HG02981 (cell line): Measurements from ENCODE around the gene SLC25A4.

Source experiments
- ATAC-seq: cut with Tn5 transposase; IDR thresholded peaks from one replicate; pipeline ENCODE4 v1.9.1; 2021; ENCODE audit warnings: mild to moderate bottlenecking, moderate library complexity; ENCODE audit not compliant: unreplicated experiment

SLC25A4 gene

DNA sequence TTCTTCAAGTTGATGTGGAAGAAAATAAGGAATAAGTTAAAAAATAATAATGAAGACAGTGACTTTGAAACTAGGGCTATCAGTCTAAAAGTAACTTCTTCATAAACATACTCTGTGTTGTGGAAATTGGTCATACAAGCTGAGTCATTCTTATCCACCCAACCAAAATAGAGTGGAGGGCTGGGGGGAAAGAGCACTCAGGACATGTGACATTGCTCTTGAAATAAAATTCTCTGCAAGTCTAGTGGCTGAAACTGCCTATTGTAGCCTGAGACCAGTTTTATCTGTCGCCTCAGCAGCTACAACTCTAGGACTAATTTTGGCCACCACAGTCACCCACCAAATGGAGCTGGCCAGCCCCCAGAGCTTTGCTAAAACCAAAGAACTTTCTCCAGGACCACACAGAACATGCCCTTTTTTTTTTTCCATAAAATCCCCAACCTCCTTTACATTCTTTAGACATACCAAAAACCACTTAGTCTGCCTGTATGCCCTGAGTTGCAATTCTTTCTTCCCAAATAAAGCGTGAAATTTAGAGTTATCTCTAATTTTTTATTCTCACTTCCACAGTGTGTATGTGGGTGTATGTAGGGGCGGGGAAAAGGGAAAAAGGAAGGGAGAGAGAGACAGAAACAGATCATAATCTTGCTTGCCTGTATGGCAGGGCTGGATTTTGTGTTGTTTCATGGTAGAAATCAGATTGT lies 23.0 kb upstream of the SLC25A4 start:
- no peak for ATAC-seq

- no peak for ATAC-seq
Observed at GRCh38 chr4:185120631-185120946, 22.5 kb upstream of the SLC25A4 start.

- ATAC-seq, result no peak
Observed at GRCh38 chr4:185122681-185123345, 20.3 kb upstream of the SLC25A4 start.

GRCh38 chr4:185124006-185124405 lies 19.1 kb upstream of the SLC25A4 start:
- ATAC-seq, result no peak

DNA sequence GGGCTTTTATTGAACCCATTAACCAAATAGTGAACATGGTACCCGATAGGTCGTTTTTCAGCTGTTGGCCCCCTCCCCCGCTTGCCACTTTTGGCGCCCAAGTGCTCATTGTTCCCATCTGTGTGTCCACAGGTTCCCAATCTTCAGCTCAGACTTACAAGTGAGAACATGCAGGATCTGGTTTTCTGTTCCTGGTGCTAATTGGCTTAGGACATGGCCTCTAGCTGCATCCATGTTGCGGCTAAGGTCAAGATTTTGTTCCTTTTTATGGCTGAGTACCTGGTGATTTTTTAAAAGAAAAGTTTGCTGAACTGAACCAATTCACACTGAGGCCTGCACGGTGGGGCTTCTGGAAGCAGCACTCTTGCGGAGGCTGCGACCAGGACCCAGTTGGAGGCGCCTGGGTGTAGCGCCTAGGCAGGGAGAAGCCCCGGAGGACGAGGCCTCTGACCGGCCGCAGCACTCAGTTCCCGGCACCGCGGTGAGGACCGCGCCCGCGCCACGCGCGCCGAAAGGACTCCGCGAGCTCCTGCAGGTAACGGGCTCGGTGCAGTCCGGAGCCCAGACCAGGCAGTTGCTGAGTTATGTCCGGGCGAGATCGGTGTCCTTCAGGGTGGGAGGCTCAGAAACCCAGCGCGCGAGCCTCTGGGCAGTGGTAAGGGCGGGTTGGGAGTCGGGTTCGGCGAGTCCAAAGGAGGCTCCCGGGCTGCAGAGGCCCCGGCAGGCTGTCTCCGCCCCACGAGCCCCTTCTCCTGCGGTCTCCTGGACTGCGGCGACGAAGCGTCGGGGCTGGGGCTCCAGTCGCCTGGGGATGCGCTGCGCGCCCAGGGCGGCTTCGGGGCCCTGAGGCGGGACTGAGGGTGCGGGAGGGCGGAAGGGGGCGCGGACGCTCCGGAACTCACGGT lies 15.8 kb upstream of the SLC25A4 start:
- no peak for ATAC-seq

DNA sequence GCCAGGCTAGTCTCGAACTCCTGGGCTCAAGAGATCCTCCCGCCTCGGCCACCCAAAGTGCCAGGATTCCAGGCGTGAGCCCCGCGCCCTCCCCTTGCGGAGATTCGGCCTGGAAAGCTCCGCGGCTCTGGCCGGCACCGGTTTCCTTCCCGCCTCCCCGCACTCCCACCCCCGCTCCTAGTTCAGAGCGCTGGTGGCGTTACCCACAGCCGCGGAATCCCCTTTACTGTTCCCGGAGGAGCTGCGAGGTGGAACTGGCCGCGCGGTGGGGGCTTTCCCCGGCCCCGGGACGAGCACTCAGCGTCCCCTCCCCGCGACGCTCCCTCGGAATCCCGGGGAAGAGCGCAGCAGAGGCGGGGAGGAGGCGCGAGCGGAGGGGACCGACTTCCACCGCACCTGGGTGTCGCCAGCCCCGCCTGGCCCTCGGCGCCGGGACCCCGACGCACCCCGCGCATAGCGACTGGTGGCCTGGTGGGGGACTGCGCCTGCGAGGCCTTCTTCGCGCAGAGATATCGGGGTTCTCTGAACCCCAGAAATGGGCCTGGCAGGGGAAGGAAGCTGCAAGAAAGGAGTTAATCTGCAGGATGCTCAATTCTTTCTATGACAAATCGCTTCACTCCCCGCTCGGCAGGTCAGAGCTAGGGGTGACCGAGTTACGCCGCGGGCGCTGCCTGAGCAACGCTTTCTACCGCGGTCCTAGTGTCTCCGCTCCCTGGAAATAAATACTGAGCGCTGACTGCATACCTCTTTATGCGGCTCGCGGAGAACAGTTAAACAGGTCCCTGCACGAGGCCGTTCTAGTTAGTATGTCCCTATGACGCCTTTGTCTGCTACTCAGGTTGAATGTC lies 14.6 kb upstream of the SLC25A4 start:
- peak; percentile 51 for ATAC-seq

- ATAC-seq, result no peak
Observed at GRCh38 chr4:185134307-185134869, 8.7 kb upstream of the SLC25A4 start.

- no peak for ATAC-seq
Observed at GRCh38 chr4:185137233-185137925, 5.7 kb upstream of the SLC25A4 start.

- no peak for ATAC-seq
Observed at GRCh38 chr4:185138161-185138560, 4.9 kb upstream of the SLC25A4 start.

DNA sequence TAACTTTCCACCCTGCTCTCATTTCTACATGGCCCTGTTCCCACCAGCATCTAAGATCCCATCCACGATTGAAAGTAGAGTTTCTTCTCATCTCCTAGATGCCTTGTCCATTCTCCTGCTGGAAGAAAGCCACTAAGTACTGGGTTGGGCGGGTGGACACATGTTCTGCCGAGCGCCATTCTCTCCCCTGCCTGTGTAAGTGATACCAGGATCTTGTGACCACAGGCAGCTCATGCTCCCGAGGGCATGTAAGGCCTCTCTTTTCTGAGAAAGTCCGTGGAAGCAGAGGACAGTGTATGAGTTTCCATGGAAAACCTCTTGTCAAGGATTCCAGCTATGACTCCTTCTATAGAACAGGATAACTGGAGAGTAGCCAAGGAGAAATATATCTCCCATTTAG lies 3.3 kb upstream of the SLC25A4 start:
- no peak for ATAC-seq

DNA sequence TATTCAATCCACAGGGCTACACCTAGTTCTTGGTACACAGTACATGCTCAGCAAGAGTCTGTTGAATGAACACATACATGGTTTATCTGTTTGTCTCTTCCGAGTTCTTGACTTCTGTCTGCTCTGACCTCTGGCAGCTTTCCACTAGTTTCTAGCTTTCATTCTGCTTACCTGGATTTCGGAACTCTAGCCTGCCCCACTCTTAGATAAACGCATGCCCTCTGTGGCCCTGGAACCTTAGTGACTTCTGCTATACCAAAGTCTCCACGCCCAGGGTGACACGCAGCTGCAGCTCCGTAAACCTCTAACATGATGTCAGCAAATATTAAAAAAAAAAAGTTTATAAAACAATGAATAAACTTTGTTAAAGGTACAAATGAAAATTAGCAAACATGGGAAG lies 1.3 kb upstream of the SLC25A4 start:
- ATAC-seq, result no peak

DNA sequence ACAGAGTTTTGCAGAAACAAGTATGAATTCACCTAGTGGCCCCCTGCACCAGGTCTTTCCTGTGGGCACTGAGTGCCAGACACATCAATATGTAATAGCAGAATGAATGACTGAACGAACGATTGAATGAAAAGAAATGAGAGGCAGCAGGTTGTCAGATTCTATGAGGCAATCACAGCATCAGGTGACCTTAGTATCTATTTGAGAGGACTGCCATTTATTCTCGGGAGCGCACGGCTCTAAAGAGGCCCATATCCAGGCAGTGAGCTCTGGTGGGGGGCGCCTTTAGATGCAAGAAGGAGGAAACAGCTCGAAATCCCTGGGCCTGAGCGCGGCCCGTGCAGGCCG lies 528 bp upstream of the SLC25A4 start:
- ATAC-seq, result peak; percentile 17

GRCh38 chr4:185143601-185143969 lies 519 bp downstream of the SLC25A4 start:
- peak; percentile 18 for ATAC-seq

- ATAC-seq, result no peak
Observed at GRCh38 chr4:185144601-185145240, 1.7 kb downstream of the SLC25A4 start.

- ATAC-seq, result no peak
Observed at GRCh38 chr4:185145572-185145971, 2.5 kb downstream of the SLC25A4 start.

GRCh38 chr4:185149392-185149791 lies 6.3 kb downstream of the SLC25A4 start:
- no peak for ATAC-seq

GRCh38 chr4:185151296-185151695 lies 8.2 kb downstream of the SLC25A4 start:
- no peak for ATAC-seq

- ATAC-seq, result peak; percentile 95
Observed at GRCh38 chr4:185165605-185166063, 22.6 kb downstream of the SLC25A4 start.

GRCh38 chr4:185167234-185167633 lies 24.2 kb downstream of the SLC25A4 start:
- no peak for ATAC-seq
